GM21529 (cell line): ENCODE data around the gene ANGPT4.

ENCODE experiments used
- ATAC-seq: cut with Tn5 transposase; IDR thresholded peaks from one replicate; pipeline ENCODE4 v1.9.1; 2021; ENCODE audit not compliant: unreplicated experiment

Gene ANGPT4

GRCh38 chr20:845941-846893 lies 69.9 kb downstream of the ANGPT4 start:
- ATAC-seq: no peak

GRCh38 chr20:845226-845868 lies 70.8 kb downstream of the ANGPT4 start:
- ATAC-seq: no peak

GRCh38 chr20:844473-845225 lies 71.5 kb downstream of the ANGPT4 start:
- ATAC-seq: peak; percentile 96

- no peak for ATAC-seq
Measured at GRCh38 chr20:843912-844311, 72.2 kb downstream of the ANGPT4 start.

- no peak for ATAC-seq
Measured at GRCh38 chr20:842547-842940, 73.6 kb downstream of the ANGPT4 start.

GRCh38 chr20:841568-842546 lies 74.3 kb downstream of the ANGPT4 start:
- no peak for ATAC-seq

GRCh38 chr20:840858-841567 lies 75.1 kb downstream of the ANGPT4 start:
- ATAC-seq: no peak

- ATAC-seq: no peak
Measured at GRCh38 chr20:840503-840857, 75.7 kb downstream of the ANGPT4 start.

- no peak for ATAC-seq
Measured at GRCh38 chr20:839626-840025, 76.5 kb downstream of the ANGPT4 start.

- ATAC-seq: no peak
Measured at GRCh38 chr20:839015-839414, 77.1 kb downstream of the ANGPT4 start.

- ATAC-seq: no peak
Measured at GRCh38 chr20:836190-836589, 79.9 kb downstream of the ANGPT4 start.

- no peak for ATAC-seq
Measured at GRCh38 chr20:835608-836045, 80.5 kb downstream of the ANGPT4 start.

- ATAC-seq: no peak
Measured at GRCh38 chr20:834151-834746, 81.9 kb downstream of the ANGPT4 start.

- peak; percentile 96 for ATAC-seq
Measured at GRCh38 chr20:833450-834150, 82.5 kb downstream of the ANGPT4 start, which contains the start of gene FAM110A. TSS of gene FAM110A (plus strand) at chr20:833715. CDS start at chr20:844805, 11,090 bp downstream.

GRCh38 chr20:833121-833449 lies 83.0 kb downstream of the ANGPT4 start:
- no peak for ATAC-seq

- no peak for ATAC-seq
Measured at GRCh38 chr20:831956-832355, 84.2 kb downstream of the ANGPT4 start.

GRCh38 chr20:831251-831650 lies 84.9 kb downstream of the ANGPT4 start:
- no peak for ATAC-seq

- no peak for ATAC-seq
Measured at GRCh38 chr20:830011-830521, 86.1 kb downstream of the ANGPT4 start.

- no peak for ATAC-seq
Measured at GRCh38 chr20:829551-829950, 86.6 kb downstream of the ANGPT4 start.
